ENCODE measurements around the gene HYAL3. TPM values are rescaled to one million over a fixed set of nuclear protein-coding genes. Genes with fewer than 3 reads are reported as not detected.

HYAL3 gene
- total and polyA plus RNA-seq, 2 of the 13 experiments (the other 11 are each of a cell fraction or from before 2014, with no cell fraction given): 5.5 to 10.4 TPM

- TF ChIP-seq GRHL1 (CRISPR knock-in tag; conservative IDR thresholded peaks at IDR 0.05): no peak
- TF ChIP-seq REPIN1 (CRISPR knock-in tag; IDR thresholded peaks at IDR 0.05; ENCODE audit: borderline replicate concordance, low read depth): peak; percentile 49
- TF ChIP-seq, protein P1, sequence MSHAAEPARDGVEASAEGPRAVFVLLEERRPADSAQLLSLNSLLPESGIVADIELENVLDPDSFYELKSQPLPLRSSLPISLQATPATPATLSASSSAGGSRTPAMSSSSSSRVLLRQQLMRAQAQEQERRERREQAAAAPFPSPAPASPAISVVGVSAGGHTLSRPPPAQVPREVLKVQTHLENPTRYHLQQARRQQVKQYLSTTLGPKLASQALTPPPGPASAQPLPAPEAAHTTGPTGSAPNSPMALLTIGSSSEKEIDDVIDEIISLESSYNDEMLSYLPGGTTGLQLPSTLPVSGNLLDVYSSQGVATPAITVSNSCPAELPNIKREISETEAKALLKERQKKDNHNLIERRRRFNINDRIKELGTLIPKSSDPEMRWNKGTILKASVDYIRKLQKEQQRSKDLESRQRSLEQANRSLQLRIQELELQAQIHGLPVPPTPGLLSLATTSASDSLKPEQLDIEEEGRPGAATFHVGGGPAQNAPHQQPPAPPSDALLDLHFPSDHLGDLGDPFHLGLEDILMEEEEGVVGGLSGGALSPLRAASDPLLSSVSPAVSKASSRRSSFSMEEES (CRISPR knock-in tag; IDR thresholded peaks at IDR 0.05): no peak
- no peak; the same call in 1 of the 2 replicates for TF ChIP-seq ZNF639 (CRISPR knock-in tag; conservative IDR thresholded peaks at IDR 0.05)
- TF ChIP-seq ATF7-NPFF (CRISPR knock-in tag; IDR thresholded peaks at IDR 0.05; ENCODE audit: low read depth): peak; percentile 52; the same call in 1 of the 2 replicates
- no peak; the same call in 1 of the 2 replicates for TF ChIP-seq SP2 (CRISPR knock-in tag; IDR thresholded peaks at IDR 0.05)
- TF ChIP-seq NFKBIZ (CRISPR knock-in tag; IDR thresholded peaks at IDR 0.05): no peak
- no peak for TF ChIP-seq ZNF644 (CRISPR knock-in tag; IDR thresholded peaks at IDR 0.05; ENCODE audit: low read depth)
- no peak for TF ChIP-seq HES4 (CRISPR knock-in tag; IDR thresholded peaks at IDR 0.05; ENCODE audit: borderline replicate concordance)
- TF ChIP-seq, protein P2, sequence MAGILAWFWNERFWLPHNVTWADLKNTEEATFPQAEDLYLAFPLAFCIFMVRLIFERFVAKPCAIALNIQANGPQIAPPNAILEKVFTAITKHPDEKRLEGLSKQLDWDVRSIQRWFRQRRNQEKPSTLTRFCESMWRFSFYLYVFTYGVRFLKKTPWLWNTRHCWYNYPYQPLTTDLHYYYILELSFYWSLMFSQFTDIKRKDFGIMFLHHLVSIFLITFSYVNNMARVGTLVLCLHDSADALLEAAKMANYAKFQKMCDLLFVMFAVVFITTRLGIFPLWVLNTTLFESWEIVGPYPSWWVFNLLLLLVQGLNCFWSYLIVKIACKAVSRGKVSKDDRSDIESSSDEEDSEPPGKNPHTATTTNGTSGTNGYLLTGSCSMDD (CRISPR knock-in tag; IDR thresholded peaks at IDR 0.05): no peak
- peak; percentile 95 for TF ChIP-seq ZNF687 (CRISPR knock-in tag; IDR thresholded peaks at IDR 0.05)
- TF ChIP-seq THAP9 (CRISPR knock-in tag; IDR thresholded peaks at IDR 0.05; ENCODE audit: borderline replicate concordance): no peak; the same call in 1 of the 2 replicates
- no peak for TF ChIP-seq KDM1A (CRISPR knock-in tag; IDR thresholded peaks at IDR 0.05)
- no peak; the same call in 1 of the 2 replicates for TF ChIP-seq SRF (IDR thresholded peaks at IDR 0.05; ENCODE audit: low read depth, low read length)
- no peak for TF ChIP-seq SMAD9 (CRISPR knock-in tag; IDR thresholded peaks at IDR 0.05)
These were observed at the start of gene HYAL3, which contains the start of gene NAA80 (continued) for GRCh38 chr3:50298836-50299637.
